Posterior vena cava (tissue), 2 donors: ENCODE measurements around the gene GALNT18. TPM values are rescaled to one million over a fixed set of nuclear protein-coding genes. Genes with fewer than 3 reads are reported as not detected.

Experiments used
- DNase-seq: peaks from one replicate; pipeline ENCODE4 v3.0.0-alpha.2; 2020; ENCODE audit warnings: low spot score
- intact Hi-C, 2 donors: fragments of 100-400 bp; cut with DNase I; formaldehyde crosslinking; loops; one replicate each; pipeline versions ENCODE4 v1.14.1 to v1.14.2; 2022 to 2023
- total RNA-seq, 2 donors: library from RNA; stranded (reverse); fragmentation: NEBNext Ultra II Directional; extraction: Animal tissue kit (Norgen Biotek cat#: 25700); gene quantifications; one replicate each; pipeline ENCODE4 v1.2.1, GENCODE V29; 2021
- donor health status: DM: yes; HTN: yes; CAD: no.
- donor health status: DM: yes; HTN: yes; CAD: no.

Gene GALNT18
- total RNA-seq, 2 donors from 2014 or later: 21.4 to 28.0 TPM

DNA sequence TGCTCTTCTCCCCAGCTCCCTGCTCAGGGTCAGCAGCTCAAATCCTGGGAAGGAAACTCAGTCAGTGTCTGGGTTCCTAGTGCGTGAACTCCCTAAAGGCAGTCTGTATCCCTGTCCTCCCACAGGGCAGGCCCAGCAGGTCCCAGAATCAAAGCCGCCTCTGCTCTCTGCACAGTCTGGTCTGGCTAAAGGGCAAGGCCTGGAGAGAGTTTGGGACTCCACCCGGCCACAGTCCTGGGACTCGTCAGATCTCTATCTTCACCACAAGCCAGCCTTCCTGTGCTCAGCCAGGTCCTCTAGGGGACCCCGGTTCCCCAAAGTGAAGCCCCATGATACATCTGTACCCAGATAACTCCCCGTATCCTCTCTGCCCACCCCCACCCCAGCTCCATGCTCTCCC is 212.6 kb downstream of the GALNT18 start:
- intact Hi-C loops: no loop called here

GRCh38 chr11:11408436-11409221 is 213.2 kb downstream of the GALNT18 start:
- no peak for DNase-seq
- intact Hi-C loops: no loop called here

More for the DNA sequence above, 212.6 kb downstream of the GALNT18 start:
- DNase-seq: no peak

DNA sequence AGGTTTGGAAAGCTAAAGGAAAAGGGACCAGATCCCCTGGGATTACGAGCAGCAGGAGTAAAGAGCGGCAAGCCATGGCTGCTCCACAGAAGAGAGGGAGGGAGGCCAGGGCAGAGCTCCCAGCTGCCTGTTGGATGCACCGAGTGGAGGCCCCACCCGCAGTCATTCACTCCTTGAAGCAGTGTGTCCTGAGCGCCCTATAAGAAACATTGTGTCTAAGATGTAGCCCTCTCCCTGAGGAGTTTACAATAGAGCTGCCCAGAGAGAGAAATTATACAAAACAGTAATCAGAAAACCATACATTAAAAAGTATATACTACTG is 214.1 kb downstream of the GALNT18 start:
- no peak for DNase-seq
- intact Hi-C loops: no loop called here

DNA sequence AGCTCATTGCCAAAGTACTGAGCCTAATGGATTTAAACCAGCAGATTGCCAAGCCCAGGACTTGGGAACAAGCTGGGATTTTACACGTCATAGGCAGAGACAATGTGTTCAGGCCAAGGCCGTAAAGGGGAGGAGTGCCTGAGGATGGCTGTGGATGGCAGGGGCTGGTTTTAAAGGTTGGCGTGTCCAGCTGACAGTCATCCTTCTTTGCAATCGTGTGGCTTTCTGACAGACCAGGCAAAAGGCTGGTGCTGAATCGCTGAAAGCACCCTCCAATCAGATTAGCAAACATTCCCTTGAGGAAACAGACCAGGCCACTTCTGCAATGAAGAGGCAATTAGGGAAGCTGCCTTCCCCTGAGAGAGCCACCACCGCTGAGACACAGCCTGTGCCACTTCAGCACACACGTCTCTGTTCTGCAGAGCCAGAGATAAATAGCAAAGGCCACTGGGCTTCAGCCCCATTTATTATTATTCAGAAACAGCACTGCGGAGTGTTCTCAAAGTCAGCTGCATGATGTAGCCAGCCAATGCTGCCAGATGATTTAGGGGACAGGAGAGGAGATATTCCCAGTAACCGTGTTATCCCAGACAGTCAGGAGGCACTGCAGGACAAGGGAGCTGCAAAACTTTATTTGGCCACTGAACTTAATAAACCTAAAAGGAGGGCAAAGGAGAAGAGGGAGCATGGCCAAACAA is 214.6 kb downstream of the GALNT18 start:
- DNase-seq: no peak
- intact Hi-C loops: no loop called here

GRCh38 chr11:11406652-11407051 is 215.2 kb downstream of the GALNT18 start:
- intact Hi-C loops: no loop called here
- DNase-seq: no peak

DNA sequence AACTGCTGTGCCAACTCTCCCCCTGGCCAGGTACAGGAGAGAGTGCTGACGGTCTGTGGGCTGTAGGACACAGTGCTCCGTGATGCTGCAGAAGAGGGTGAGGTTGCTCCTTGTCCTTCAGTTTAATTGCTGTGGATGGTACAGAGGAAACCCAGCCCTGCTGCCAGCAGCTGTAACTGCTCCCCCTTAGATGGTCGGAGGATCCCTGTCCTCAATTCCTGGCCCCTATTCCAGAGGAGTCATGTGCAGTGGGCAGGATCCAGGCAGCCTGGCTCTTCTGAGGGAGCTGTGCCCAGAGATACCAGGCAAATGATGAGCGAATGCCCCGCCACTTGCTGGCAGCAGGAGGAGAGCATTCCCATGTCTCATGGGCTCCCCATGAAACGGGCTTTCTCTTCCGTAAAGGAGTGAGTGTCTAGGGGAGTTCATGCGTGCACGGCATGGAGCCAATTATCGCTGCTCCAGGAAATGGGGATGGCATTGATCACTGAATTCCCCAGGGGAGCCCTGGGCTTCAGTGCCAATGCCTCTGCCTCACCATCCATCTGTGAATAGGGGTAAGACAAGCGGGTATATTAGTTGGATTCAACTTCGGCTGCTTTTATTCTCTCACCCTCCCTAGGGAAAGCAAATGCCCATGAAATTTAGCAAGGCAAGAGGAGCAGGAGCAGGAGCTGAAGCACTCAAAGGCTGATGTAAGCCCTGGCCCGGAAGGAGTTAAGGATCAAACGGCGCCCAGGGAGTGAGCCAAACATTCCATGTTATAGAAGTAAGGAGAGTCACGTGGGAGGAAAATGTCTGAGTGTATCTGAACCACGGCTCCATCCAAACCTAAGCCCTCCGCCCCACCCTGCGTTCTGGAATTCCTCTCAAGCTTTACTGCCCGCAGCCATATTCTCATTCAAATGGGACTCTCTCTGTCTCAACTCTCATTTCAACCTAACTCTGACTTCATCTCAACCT is 217.8 kb downstream of the GALNT18 start:
- intact Hi-C loops: no loop called here
- no peak for DNase-seq

- intact Hi-C loops: no loop called here
- DNase-seq: no peak
Measured at GRCh38 chr11:11401960-11402535, 219.8 kb downstream of the GALNT18 start.

GRCh38 chr11:11400635-11401232 is 221.1 kb downstream of the GALNT18 start:
- DNase-seq: no peak
- intact Hi-C loops: no loop called here

GRCh38 chr11:11400121-11400520 is 221.7 kb downstream of the GALNT18 start:
- DNase-seq: no peak
- intact Hi-C loops: no loop called here

- intact Hi-C loops: no loop called here
Measured at GRCh38 chr11:11397781-11398180, 224.0 kb downstream of the GALNT18 start.

DNA sequence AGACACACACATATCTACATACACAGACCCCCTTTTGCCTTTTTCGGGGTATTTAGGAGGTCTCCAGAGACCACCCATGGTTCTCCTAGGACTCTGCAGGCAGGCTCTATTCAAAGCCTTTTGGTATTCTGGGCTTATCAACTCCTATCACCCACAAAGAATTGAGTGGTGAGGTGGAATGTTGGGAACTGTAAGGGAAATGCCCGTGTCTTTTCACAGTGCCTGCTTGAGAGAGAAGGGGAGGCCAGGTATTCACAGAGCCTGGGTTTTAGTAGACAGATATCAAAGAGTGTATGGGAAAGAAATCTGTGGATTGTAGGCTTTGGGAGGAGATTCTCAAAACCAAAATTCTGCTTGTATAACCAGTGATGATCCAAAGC is 224.8 kb downstream of the GALNT18 start:
- intact Hi-C loops: no loop called here

More at GRCh38 chr11:11397781-11398180, 224.0 kb downstream of the GALNT18 start:
- no peak for DNase-seq

DNA sequence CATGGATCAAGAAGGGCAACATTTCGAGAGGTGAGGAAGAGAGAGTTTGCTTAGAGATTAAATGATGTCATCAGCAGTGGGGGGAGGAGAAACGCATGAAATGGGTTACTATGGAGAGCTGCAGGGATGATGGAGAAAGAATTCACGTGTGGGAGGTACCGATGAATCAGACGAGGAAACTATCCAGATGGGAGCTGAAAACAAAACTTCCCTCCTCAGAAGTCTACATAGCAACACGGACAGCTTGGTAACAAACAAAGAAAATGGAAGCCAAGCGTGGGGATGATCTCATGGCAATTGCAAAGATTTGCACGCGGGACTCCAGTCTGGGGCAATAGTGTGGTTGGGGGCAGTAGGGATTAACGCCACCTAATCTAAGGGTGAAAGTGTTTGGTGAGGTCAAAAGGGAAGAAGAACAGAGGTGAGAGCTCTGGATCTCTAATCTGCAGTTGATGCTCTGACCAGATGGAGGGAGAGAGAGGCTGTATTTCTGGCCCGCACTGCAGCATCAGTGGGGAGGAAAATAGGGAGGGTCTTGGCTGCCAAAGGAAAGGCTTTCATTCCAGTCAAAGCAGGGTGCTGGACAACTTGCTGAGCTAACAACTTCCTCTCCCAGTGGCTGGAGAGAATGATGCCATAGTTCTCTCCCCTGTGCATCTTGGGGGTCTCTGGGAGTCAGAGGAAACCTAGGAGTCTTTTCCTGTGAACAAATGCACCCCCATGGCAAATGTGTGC is 225.3 kb downstream of the GALNT18 start:
- DNase-seq: no peak
- intact Hi-C loops: no loop called here

More for the DNA sequence above, 224.8 kb downstream of the GALNT18 start:
- DNase-seq: no peak

DNA sequence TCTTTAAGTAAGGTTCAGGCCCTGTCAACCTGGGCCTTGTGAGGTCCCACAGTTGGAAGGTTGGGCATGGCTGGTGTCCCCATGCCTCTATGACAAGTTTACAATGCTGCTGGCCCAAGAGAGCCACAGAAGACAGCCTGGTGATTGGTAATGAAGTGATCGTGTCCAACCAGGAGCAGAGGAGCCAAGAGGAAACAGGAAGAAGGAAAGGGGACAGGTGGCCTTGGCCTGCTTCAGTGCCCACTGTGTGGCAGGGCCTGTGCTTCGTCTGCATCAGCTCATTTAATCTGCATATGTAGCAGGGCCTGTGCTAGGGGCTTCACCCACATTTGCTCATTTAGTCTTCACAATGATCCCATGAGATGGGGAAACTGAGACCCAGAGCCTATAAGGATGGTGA is 226.7 kb downstream of the GALNT18 start:
- DNase-seq: no peak
- intact Hi-C loops: no loop called here

DNA sequence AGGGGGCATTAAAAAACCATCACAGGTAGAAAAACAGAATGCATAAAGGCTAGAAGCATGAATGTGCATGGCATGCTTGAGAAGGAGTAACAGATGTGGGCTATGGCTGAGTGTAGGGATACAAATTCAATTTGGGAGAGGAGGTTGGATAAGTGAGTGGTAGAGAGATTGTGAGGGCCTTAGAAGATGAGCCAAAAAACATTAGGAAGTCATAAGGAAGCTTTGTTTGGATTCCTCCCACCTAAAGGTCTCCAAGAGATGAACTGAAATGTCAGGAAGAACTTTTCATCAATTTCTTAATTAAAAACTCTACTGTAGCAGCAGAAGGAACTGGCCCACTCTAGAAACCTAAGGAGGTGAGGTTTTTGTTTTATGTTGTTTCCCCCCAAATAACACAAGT is 227.6 kb downstream of the GALNT18 start:
- intact Hi-C loops: no loop called here
- no peak for DNase-seq

GRCh38 chr11:11391796-11392463 is 229.9 kb downstream of the GALNT18 start:
- intact Hi-C loops: no loop called here
- DNase-seq: no peak

DNA sequence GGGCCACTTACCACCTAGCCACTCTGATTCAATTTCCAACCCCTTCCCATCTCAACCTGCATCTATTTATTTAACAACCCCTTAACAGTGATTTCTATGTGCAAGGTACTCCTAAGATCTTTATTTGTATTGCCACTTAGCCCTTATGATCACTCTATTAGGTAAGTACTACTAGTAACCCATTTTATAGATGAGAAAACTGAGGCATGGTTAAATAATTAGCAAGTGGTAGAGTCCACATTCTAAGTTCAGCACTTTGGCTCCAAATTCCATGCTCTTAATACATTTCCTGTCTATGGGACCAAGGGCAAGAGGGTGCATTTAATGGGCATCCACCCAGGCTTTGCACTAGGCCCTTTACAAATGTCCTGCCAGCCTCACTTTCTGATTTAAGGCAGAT is 230.6 kb downstream of the GALNT18 start:
- intact Hi-C loops: no loop called here
- DNase-seq: no peak

DNA sequence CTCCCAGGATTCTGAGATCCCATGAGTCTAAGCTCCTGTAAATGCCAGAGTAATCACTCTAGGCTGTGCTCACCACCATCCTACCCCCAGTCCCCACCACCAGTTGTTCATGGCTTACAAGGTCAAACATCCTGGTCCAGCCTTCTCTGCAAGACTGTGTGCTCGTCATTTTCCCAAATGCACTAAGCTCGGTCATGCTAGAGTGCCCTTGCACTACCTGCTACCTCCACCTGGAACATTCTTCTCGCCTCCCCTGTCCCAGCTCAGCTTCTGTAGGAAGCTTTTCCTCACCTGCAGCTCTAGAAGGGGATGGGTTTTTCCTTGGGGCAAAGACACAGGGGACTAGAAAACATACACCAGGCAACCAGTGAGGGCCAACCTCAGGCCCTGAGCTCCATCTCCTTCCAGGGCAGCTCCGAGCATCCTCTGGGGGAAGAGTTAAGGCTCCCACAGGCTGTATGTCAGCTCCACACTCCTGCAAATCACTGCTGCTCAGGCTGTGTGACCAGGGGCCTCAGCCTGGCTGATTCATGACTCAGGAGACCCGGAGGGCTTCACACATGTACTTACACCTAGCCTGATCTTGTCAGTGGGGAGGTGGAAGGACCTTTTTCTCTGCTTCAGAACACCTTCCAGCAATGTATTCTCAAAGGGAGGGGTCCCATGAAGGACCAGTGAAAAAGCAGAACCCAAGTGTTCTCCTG is 231.6 kb downstream of the GALNT18 start:
- intact Hi-C loops: no loop called here
- no peak for DNase-seq
